HepG2 (cell line): ENCODE measurements around the gene TSPAN8. TPM values are rescaled to one million over a fixed set of nuclear protein-coding genes. Genes with fewer than 3 reads are reported as not detected.
"Not testable (repeated sequence)": the region's sequence is repeated elsewhere in the genome, so short reads cannot be mapped to it uniquely, and the experiment has no call there.

Experiments
- ATAC-seq: fragments of 200-7000 bp; cut with Tn5 transposase; 3 replicates; pipeline ENCODE4 v1.9.1; 2020; ENCODE audit warnings: mild to moderate bottlenecking, moderate library complexity
- BruUV-seq: library from RNA; stranded (reverse); fragments of 400-500 nt; replicated peaks from 2 replicates; lab custom pipeline; 2021; lab: Mats Ljungman, UMichigan
- CTCF ChIA-PET: fragments of 300-600 bp; formaldehyde crosslinking; extraction: SDS; loops from one replicate; lab custom pipeline; 2021; ENCODE audit warnings: low total read pairs, inconsistent platforms, low intra/inter-chr PET ratio; lab: Yijun Ruan, JAX
- POLR2A ChIA-PET: fragments of 350-600 bp; sonication (Branson Sonifier 250); formaldehyde crosslinking; loops from one replicate; lab custom pipeline; 2020; ENCODE audit warnings: antibody characterized with exemption, inconsistent platforms; lab: Yijun Ruan, JAX
- DNase-seq: peaks from one replicate; pipeline ENCODE4 v3.0.0-alpha.2; 2015; ENCODE audit warnings: low spot score
- FAIRE-seq: peaks from 3 replicates; lab custom pipeline; 2011; peaks lifted over from hg19 to GRCh38; lab: Jason Lieb, UNC
- H2AFZ ChIP-seq: one replicate; pipeline ENCODE4 v1.6.1; 2011; ENCODE audit warnings: low read length, inconsistent platforms
- H3K27ac ChIP-seq: fragments of 300-600 bp; 3 replicates; pipeline ENCODE4 v1.8.0; 2011; ENCODE audit warnings: mixed run types, mild to moderate bottlenecking, mixed read lengths, low read length, inconsistent platforms; ENCODE audit not compliant: insufficient read depth; ENCODE audit errors: extremely low read length
- H3K27me3 ChIP-seq, 2 experiments: fragments of 200-600 bp in 1 of 2; 2 replicates in 1 of 2; 3 replicates in 1 of 2; pipeline versions ENCODE4 v1.6.0 to v1.8.0; 2011; ENCODE audit warnings: low read length in 2 of 2, mild to moderate bottlenecking in 2 of 2, moderate library complexity in 2 of 2, inconsistent platforms in 1 of 2; ENCODE audit not compliant: insufficient read depth in 2 of 2, control insufficient read depth in 1 of 2
- H3K36me3 ChIP-seq, 2 experiments: fragments of 200-600 bp in 1 of 2; replicated peaks in 1 of 2; 2 replicates in 1 of 2; 3 replicates in 1 of 2; pipeline versions ENCODE4 v1.5.1 to v1.8.0; 2011; ENCODE audit warnings: low read length in 2 of 2, inconsistent platforms in 1 of 2; ENCODE audit not compliant: insufficient read depth in 2 of 2, control insufficient read depth in 1 of 2
- H3K4me1 ChIP-seq: 2 replicates; pipeline ENCODE4 v1.5.1; 2012; ENCODE audit warnings: low read length, inconsistent platforms; ENCODE audit not compliant: insufficient read depth
- H3K4me2 ChIP-seq: 2 replicates; pipeline ENCODE4 v1.6.0; 2011; ENCODE audit warnings: low read depth, low read length, inconsistent platforms
- H3K4me3 ChIP-seq, 3 experiments: fragments of 200-600 bp in 1 of 3; sonication (generic), shearing (Covaris generic) in 1 of 3; replicated peaks in 1 of 3; 2 replicates each; pipeline ENCODE4 v1.5.1; 2011 to 2016; ENCODE audit warnings: low read length in 3 of 3, inconsistent platforms in 2 of 3, low read depth in 2 of 3, mild to moderate bottlenecking in 2 of 3, control low read depth in 1 of 3, mixed read lengths in 1 of 3; ENCODE audit not compliant: insufficient read depth in 1 of 3
- H3K79me2 ChIP-seq: one replicate; pipeline ENCODE4 v1.6.1; 2011; ENCODE audit warnings: low read length, inconsistent platforms; ENCODE audit not compliant: insufficient read depth
- H3K9ac ChIP-seq: 2 replicates; pipeline ENCODE4 v1.6.0; 2011; ENCODE audit warnings: mild to moderate bottlenecking, low read depth, low read length, inconsistent platforms; ENCODE audit not compliant: insufficient read depth
- H3K9me3 ChIP-seq: 2 replicates; pipeline ENCODE4 v1.5.1; 2012; ENCODE audit warnings: mild to moderate bottlenecking, low read length
- H4K20me1 ChIP-seq: 2 replicates; pipeline ENCODE4 v1.6.0; 2011; ENCODE audit warnings: inconsistent platforms, mild to moderate bottlenecking, low read length, moderate library complexity; ENCODE audit not compliant: insufficient read depth
- CTCF ChIP-seq: sonication (generic); formaldehyde crosslinking; IDR thresholded peaks from 2 replicates; pipeline ENCODE4 v1.5.0; 2020; ENCODE audit warnings: mild to moderate bottlenecking, missing genetic modification reagents, moderate library complexity
- E2F2 ChIP-seq: sonication (generic); formaldehyde crosslinking; IDR thresholded peaks from 2 replicates; pipeline ENCODE4 v1.4.0; 2020; ENCODE audit warnings: missing genetic modification reagents, borderline replicate concordance
- GATAD2A ChIP-seq: IDR thresholded peaks from 2 replicates; pipeline ENCODE4 v1.6.1; 2016
- LBX2 ChIP-seq: sonication (generic); formaldehyde crosslinking; IDR thresholded peaks from 2 replicates; pipeline ENCODE4 v1.5.0; 2020; ENCODE audit warnings: missing genetic modification reagents, mild to moderate bottlenecking, borderline replicate concordance
- MIXL1 ChIP-seq: IDR thresholded peaks from 2 replicates; pipeline ENCODE4 v1.6.1; 2016
- NFE2L2 ChIP-seq: fragments of 150-350 bp; IDR thresholded peaks from 2 replicates; pipeline ENCODE4 v1.6.1; 2014; ENCODE audit warnings: low read length
- NFYC ChIP-seq: IDR thresholded peaks from 2 replicates; pipeline ENCODE4 v1.6.1; 2016; ENCODE audit warnings: missing genetic modification reagents, missing compliant biosample characterization
- RAD21 ChIP-seq: fragments of 450-650 bp; formaldehyde crosslinking; IDR thresholded peaks from 2 replicates; pipeline ENCODE4 v1.5.0; 2020; ENCODE audit warnings: mild to moderate bottlenecking
- RXRB ChIP-seq: IDR thresholded peaks from 2 replicates; pipeline ENCODE4 v1.6.1; 2016; ENCODE audit warnings: borderline replicate concordance, missing genetic modification reagents, missing compliant biosample characterization
- SMC3 ChIP-seq: IDR thresholded peaks from 2 replicates; pipeline ENCODE4 v1.6.1; 2011; ENCODE audit warnings: low read length, improper control_type of control experiment
- STAG1 ChIP-seq: sonication (generic); formaldehyde crosslinking; IDR thresholded peaks from 2 replicates; pipeline ENCODE4 v1.4.0; 2020; ENCODE audit warnings: missing genetic modification reagents
- ZNF335 ChIP-seq: sonication (generic); formaldehyde crosslinking; IDR thresholded peaks from 2 replicates; pipeline ENCODE4 v1.4.0; 2020; ENCODE audit warnings: missing genetic modification reagents
- ZNF567 ChIP-seq: sonication (generic); formaldehyde crosslinking; IDR thresholded peaks from 2 replicates; pipeline ENCODE4 v1.8.1; 2023; ENCODE audit warnings: mild to moderate bottlenecking, missing genetic modification reagents, borderline replicate concordance
- ZNF777 ChIP-seq: sonication (generic); formaldehyde crosslinking; IDR thresholded peaks from 2 replicates; pipeline ENCODE4 v1.4.0; 2020; ENCODE audit warnings: missing genetic modification reagents
- WGBS: methylation state at CpG from one replicate; pipeline ENCODE4 v1.1.6; 2017; ENCODE audit warnings: low lambda C conversion rate; 5-methylcytosine and 5-hydroxymethylcytosine counted together
- in situ Hi-C: cut with HindIII; loops from 2 replicates; pipeline ENCODE4 v1.10.0; 2017; ENCODE audit warnings: low pct_unique_long_range_greater_than_20kb; ENCODE audit not compliant: extremely low pct_ligation_motif_present
- intact Hi-C: fragments of 100-400 bp; cut with micrococcal nuclease; formaldehyde crosslinking; loops from one replicate; pipeline ENCODE4 v1.10.0; 2022; ENCODE audit not compliant: unreplicated experiment
- polyA plus RNA-seq, 8 experiments: library from polyadenylated mRNA; depleted of rRNA in 3 of 8; stranded (reverse) in 7 of 8; unstranded in 1 of 8; fragments of >200 nt; fragmentation: Illumina TruSeq in 4 of 8; extraction: Trizol in 4 of 8; gene quantifications; 2 replicates each; pipeline versions ENCODE4 v1.2.1 to v1.2.3, GENCODE V29; 2011 to 2016; ENCODE audit warnings: low read depth in 4 of 8, missing spikeins in 1 of 8, mixed read lengths in 1 of 8; ENCODE audit not compliant: insufficient read depth in 1 of 8
- total RNA-seq, 5 experiments: library from RNA; depleted of rRNA; stranded (reverse); fragments of >200 nt; fragmentation: Illumina TruSeq; extraction: Trizol; gene quantifications; 2 replicates each; pipeline ENCODE4 v1.2.3, GENCODE V29; 2016; ENCODE audit warnings: low read depth in 1 of 5
- TF ChIP-seq, protein P1 (sequence below): IDR thresholded peaks from 2 replicates; pipeline ENCODE4 v1.6.1; 2016; ENCODE audit warnings: mild to moderate bottlenecking, missing biosample characterization, missing genetic modification reagents

Gene TSPAN8
- total and polyA plus RNA-seq, 2 of the 13 experiments (the other 11 are each of a cell fraction or from before 2014, with no cell fraction given) = 3.4 to 3.9 TPM

- Histone ChIP-seq H3K4me1 (peaks cover 14% of the 10 kb centered on the region), H3K4me3 (peak overlapping the region in 2 of 3 experiments; percentile 8 to 21; a peak in 3 of 6 replicates), H3K27ac (no peak overlapping the region), H3K4me2 (peak overlapping the region; percentile 41), H3K36me3 (no peaks in the 10 kb centered on the region), H2AFZ (peak overlapping the region; percentile 70), H3K27me3 (no peaks in the 10 kb centered on the region), H3K9me3 (no peaks in the 10 kb centered on the region), H4K20me1 (no peaks in the 10 kb centered on the region), H3K79me2 (no peaks in the 10 kb centered on the region), H3K9ac (no peak overlapping the region)
- ChIA-PET POLR2A (interaction anchor here (1.3 kb wide), 1 partner anchor 268 kb away, joined by 3 read pairs; no protein-coding TSS in a partner anchor), CTCF (interaction anchor here (1.4 to 2.4 kb wide), 2 partner anchors 246 to 267 kb away, joined by 4 to 13 read pairs; no protein-coding TSS in a partner anchor)
- FAIRE-seq (peak; percentile 37), DNase-seq (peak; percentile 32), ATAC-seq (peak; percentile 98)
- in situ Hi-C loops (loop anchor here (25.0 kb wide), 1 partner anchor 612 kb away; no protein-coding TSS in a partner anchor), intact Hi-C loops (loop anchor here (2.0 to 10.0 kb wide), 4 partner anchors 60 to 268 kb away; no protein-coding TSS in a partner anchor)
- TF ChIP-seq ZNF335 (CRISPR knock-in tag) = no peak
- no peak for TF ChIP-seq LBX2
- TF ChIP-seq RXRB (CRISPR knock-in tag) = no peak
- TF ChIP-seq RAD21 (CRISPR knock-in tag) = peak; percentile 64; the same call in 1 of the 2 replicates
- TF ChIP-seq STAG1 (CRISPR knock-in tag) = peak; percentile 92
- no peak for TF ChIP-seq ZNF567 (CRISPR knock-in tag)
- 0 out of 2 replicates have a peak, but pooled peaks have one; percentile 21 for TF ChIP-seq GATAD2A (CRISPR knock-in tag)
- TF ChIP-seq SMC3 = peak; percentile 68
- no peak for TF ChIP-seq ZNF777 (CRISPR knock-in tag)
- TF ChIP-seq, protein P1, sequence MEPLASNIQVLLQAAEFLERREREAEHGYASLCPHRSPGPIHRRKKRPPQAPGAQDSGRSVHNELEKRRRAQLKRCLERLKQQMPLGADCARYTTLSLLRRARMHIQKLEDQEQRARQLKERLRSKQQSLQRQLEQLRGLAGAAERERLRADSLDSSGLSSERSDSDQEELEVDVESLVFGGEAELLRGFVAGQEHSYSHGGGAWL (CRISPR knock-in tag) = no peak
- TF ChIP-seq CTCF (CRISPR knock-in tag) = peak; percentile 75
- TF ChIP-seq MIXL1 (CRISPR knock-in tag) = peak; percentile 44; the same call in 1 of the 2 replicates
- TF ChIP-seq NFE2L2 = no peak
- TF ChIP-seq E2F2 = no peak
- TF ChIP-seq NFYC (CRISPR knock-in tag) = no peak
- WGBS = 37% methylated on average over 5 of the region's 5 CpGs
- BruUV-seq = no TSS peak
Measured at GRCh38 chr12:71124835-71125460, 32.9 kb downstream of the TSPAN8 start.

GRCh38 chr12:71113148-71113547, 44.7 kb downstream of the TSPAN8 start:
- H3K9ac ChIP-seq, DNase-seq, H3K27me3 ChIP-seq, in situ Hi-C loops, H3K4me2 ChIP-seq, H2AFZ ChIP-seq, BruUV-seq, H3K79me2 ChIP-seq, H4K20me1 ChIP-seq, H3K36me3 ChIP-seq, FAIRE-seq, H3K4me1 ChIP-seq, CTCF ChIA-PET, H3K9me3 ChIP-seq, H3K4me3 ChIP-seq, H3K27ac ChIP-seq, intact Hi-C loops, POLR2A ChIA-PET, ATAC-seq: not testable (repeated sequence)
- 0% methylated on average over 1 of the region's 1 CpG for WGBS
